ENCODE measurements around the gene CDKN2C.

DNA sequence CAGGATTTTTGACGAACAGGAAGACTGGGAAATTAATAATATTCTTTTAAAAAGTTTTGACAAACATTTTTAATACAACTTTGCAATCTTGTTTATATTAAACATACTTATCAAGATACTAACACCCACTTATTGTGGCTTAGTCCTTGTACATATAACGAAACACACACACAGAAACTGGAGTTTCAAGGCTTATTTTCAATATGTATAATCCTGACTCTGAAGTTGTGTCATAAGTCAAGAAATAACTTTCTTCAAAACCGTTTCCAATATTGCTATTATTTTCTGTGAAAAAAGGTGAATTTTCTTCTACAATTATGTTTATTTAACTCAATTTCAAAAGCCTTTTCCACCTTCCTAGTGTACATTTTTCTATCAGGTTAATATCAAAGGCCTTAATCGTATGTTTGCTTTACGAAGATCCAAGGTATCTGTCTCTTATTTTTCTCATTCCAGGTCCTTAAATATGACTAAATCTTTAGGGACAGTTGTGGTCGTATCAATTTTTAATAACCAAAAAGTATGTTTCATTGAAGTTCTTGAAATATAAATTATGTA is 1.8 kb downstream of the CDKN2C start:
- TF ChIP-seq CTCF (IDR thresholded peaks at IDR 0.05) (no peak), POLR2A (IDR thresholded peaks at IDR 0.05) (no peak)
